OCI-M2 (cell line): ENCODE data around the gene PPP2R2B.

Experiments used
- DNase-seq: peaks from one replicate; lab custom pipeline; 2025; ENCODE audit not compliant: unreplicated experiment; lab: John Stamatoyannopoulos, UW

PPP2R2B gene

GRCh38 chr5:146660376-146660960, 218.1 kb downstream of the PPP2R2B start:
- DNase-seq, result no peak

- DNase-seq, result no peak
Measured at GRCh38 chr5:146659961-146660360, 218.6 kb downstream of the PPP2R2B start.

- no peak for DNase-seq
Measured at GRCh38 chr5:146656703-146657102, 221.9 kb downstream of the PPP2R2B start.

- no peak for DNase-seq
Measured at GRCh38 chr5:146653560-146653959, 225.0 kb downstream of the PPP2R2B start.

GRCh38 chr5:146652547-146652946, 226.0 kb downstream of the PPP2R2B start:
- no peak for DNase-seq

- no peak for DNase-seq
Measured at GRCh38 chr5:146647656-146648199, 230.8 kb downstream of the PPP2R2B start.

- DNase-seq, result no peak
Measured at GRCh38 chr5:146646441-146646840, 232.1 kb downstream of the PPP2R2B start.

GRCh38 chr5:146645342-146645741, 233.2 kb downstream of the PPP2R2B start:
- no peak for DNase-seq

- no peak for DNase-seq
Measured at GRCh38 chr5:146644831-146645230, 233.7 kb downstream of the PPP2R2B start.

- no peak for DNase-seq
Measured at GRCh38 chr5:146643776-146644175, 234.8 kb downstream of the PPP2R2B start.

- no peak for DNase-seq
Measured at GRCh38 chr5:146642410-146642809, 236.1 kb downstream of the PPP2R2B start.

GRCh38 chr5:146641941-146642340, 236.6 kb downstream of the PPP2R2B start:
- DNase-seq, result no peak

GRCh38 chr5:146640285-146640896, 238.2 kb downstream of the PPP2R2B start:
- DNase-seq, result no peak

GRCh38 chr5:146635443-146635842, 243.1 kb downstream of the PPP2R2B start:
- DNase-seq, result no peak

- DNase-seq, result no peak
Measured at GRCh38 chr5:146633323-146633764, 245.2 kb downstream of the PPP2R2B start.

- no peak for DNase-seq
Measured at GRCh38 chr5:146632620-146633322, 245.8 kb downstream of the PPP2R2B start.

- no peak for DNase-seq
Measured at GRCh38 chr5:146630472-146630871, 248.1 kb downstream of the PPP2R2B start.

- DNase-seq, result no peak
Measured at GRCh38 chr5:146628950-146629349, 249.6 kb downstream of the PPP2R2B start.

GRCh38 chr5:146626936-146627335, 251.6 kb downstream of the PPP2R2B start:
- DNase-seq, result no peak

- no peak for DNase-seq
Measured at GRCh38 chr5:146624179-146624578, 254.4 kb downstream of the PPP2R2B start.

GRCh38 chr5:146623666-146624065, 254.9 kb downstream of the PPP2R2B start:
- no peak for DNase-seq

- DNase-seq, result no peak
Measured at GRCh38 chr5:146623009-146623408, 255.5 kb downstream of the PPP2R2B start.
